ENCODE results near the gene PABPN1L.

GRCh38 chr16:88819126-88819525 is 47.3 kb downstream of the PABPN1L start:
- TF ChIP-seq CTCF (IDR thresholded peaks at IDR 0.05 in 2 of 3, conservative IDR thresholded peaks at IDR 0.05 in 1 of 3; ENCODE audit: borderline replicate concordance in 1 of 3, insufficient read depth in 1 of 3, low read depth in 2 of 3, low read length in 2 of 3) (no peak), JUND (IDR thresholded peaks at IDR 0.05) (no peak), POLR2A (IDR thresholded peaks at IDR 0.05; ENCODE audit: borderline replicate concordance, extremely low read depth, insufficient read depth, insufficient read length) (no peak), YY1 (IDR thresholded peaks at IDR 0.05; ENCODE audit: extremely low read depth, insufficient replicate concordance, low read depth, low read length) (no peak), ELF1 (IDR thresholded peaks at IDR 0.05; ENCODE audit: borderline replicate concordance, low read depth) (no peak), SIN3A (IDR thresholded peaks at IDR 0.05; ENCODE audit: low read depth) (no peak), RAD21 (IDR thresholded peaks at IDR 0.05; ENCODE audit: low read depth) (no peak), POLR2AphosphoS5 (IDR thresholded peaks at IDR 0.05; ENCODE audit: low read depth, low read length) (no peak), CEBPB (IDR thresholded peaks at IDR 0.05; ENCODE audit: low read depth) (no peak), MAX (IDR thresholded peaks at IDR 0.05) (no peak), ZBTB33 (IDR thresholded peaks at IDR 0.05; ENCODE audit: extremely low read depth, insufficient replicate concordance, low read length) (no peak)

All from HCT116 (cell line).